Measurements from ENCODE around the gene DYNLT2B. TPM values are rescaled to one million over a fixed set of nuclear protein-coding genes. Genes with fewer than 3 reads are reported as not detected.
"Not testable (repeated sequence)": the region's sequence is repeated elsewhere in the genome, so short reads cannot be mapped to it uniquely, and the experiment has no call there.

The DYNLT2B gene
- total RNA-seq, 1 donor from 2014 or later = 9.1 TPM

DNA sequence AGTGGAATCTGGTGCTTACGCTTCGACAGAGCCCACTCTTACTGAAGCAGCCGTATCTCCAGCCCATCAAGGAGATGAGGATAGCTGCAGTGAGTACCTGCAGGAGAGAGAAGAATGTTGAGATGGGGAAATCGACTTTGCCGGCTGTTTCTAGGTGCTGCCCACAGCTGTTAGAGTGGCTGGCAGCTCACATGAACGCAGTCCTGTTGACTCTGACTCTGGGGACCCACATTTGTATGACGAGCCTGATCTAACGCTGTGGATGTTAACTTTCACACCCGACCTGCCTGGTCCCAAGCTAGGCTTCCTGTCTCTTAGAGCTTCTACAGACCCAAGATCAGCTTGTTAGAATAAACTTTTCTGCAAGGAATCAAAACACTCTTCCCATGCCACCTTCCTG, 8.9 kb upstream of the DYNLT2B start:
- DNase-seq (ENCODE audit: low read depth) = no peak

DNA sequence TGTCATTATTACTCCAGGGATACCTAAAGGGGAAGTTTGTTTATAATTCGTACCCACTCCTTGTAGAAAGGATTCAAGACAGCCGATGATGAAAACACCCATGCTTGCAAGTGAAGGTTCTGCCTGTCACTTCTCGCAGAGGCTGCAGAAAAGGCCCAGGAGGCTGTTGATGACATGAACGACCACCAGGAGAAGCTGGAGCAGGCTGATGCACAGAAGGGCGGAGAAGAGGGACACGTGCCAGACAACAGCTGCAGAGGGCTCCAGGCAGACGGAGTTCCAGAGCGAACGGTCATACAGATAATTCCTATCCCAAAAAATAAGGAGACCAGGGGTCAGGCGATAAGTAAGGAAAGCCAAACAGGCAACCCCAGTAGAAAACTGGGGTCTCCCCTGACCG, 5.7 kb upstream of the DYNLT2B start:
- DNase-seq (ENCODE audit: low read depth) = peak; percentile 90

DNA sequence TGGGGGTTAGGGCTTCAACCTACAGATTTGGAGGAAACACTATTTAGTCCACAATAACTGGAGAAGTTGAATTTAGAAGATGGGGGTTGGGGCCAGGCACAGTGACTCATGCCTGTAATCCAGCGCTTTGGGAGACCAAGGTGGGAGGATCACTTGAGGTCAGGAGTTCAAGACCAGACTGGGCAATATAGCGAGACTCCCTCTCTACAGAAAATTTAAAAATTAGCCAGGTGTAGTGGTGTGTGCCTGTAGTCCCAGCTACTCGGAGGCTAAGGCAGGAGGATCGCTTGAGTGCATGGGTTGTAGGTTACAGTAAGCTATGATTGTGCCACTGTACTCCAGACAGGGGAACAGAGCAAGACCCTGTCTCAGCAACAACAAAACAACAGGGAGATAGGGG, 5.0 kb upstream of the DYNLT2B start:
- no peak for DNase-seq (ENCODE audit: low read depth)

DNA sequence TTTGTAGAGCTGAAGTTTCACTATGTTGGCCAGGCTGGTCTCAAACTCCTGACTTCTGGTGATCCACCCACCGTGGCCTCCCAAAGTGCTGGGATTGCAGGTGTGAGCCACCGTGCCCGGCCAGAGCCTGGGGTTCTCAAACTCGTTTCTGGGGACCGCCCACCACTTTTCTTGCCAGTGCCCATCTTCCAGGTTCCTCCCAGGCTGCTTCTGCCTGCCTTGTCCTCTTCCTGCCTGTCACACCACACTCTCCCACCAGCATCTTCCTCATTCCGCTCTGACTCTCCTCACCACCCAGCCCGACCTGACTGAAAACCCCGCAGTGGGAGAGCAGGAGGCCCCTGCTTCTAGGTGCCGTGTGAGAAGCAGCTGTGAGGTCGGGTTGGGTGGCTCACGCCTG, 3.1 kb upstream of the DYNLT2B start:
- DNase-seq (ENCODE audit: low read depth) = no peak

DNA sequence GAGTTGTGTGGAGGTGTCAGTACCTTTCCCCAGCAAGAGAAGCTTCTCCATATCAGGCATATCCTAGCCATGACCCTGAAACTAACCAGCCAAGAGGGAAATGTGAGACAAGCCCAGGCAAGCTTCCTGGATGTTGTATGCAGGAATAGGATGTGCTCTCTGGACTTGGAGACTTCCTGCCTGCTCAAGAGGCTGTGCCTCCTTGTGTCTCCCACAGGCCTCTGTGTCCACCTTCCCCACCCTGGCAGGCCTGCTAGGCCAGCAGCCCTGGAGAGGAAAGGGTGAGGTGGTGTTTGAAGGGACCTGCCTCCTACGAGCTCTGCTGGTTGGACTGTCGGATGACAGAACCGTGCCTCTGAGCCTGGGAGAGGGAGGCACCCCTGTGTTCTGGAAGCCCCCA, 2.1 kb upstream of the DYNLT2B start:
- DNase-seq (ENCODE audit: low read depth) = no peak

DNA sequence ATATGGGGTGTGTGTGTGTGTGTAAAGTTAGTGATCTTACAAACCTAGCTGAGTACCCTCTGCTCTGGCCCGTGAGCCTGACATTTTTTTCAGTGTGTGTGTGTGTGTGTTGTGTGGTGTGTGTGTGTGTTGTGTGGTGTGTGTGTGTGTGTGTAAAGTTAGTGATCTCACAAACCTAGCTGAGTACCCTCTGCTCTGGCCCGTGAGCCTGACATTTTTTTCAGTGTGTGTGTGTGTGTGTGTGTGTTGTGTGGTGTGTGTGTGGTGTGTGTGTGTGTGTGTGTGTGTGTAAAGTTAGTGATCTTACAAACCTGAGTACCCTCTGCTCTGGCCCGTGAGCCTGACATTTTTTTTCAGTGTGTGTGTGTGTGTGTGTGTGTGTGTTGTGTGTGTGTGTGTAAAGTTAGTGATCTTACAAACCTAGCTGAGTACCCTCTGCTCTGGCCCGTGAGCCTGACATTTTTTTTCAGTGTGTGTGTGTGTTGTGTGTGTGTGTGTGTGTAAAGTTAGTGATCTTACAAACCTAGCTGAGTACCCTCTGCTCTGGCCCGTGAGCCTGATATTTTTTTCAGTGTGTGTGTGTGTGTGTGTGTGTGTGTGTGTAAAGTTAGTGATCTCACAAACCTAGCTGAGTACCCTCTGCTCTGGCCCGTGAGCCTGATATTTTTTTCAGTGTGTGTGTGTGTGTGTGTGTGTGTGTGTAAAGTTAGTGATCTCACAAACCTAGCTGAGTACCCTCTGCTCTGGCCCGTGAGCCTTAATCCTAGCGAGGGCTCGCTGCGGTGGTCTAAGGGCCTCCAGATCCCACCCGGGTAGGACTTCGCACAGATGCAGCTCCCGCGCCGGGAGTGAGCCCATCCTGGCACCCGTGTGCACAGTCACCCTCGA, 997 bp downstream of the DYNLT2B start:
- not testable (repeated sequence) for DNase-seq (ENCODE audit: low read depth)

DNA sequence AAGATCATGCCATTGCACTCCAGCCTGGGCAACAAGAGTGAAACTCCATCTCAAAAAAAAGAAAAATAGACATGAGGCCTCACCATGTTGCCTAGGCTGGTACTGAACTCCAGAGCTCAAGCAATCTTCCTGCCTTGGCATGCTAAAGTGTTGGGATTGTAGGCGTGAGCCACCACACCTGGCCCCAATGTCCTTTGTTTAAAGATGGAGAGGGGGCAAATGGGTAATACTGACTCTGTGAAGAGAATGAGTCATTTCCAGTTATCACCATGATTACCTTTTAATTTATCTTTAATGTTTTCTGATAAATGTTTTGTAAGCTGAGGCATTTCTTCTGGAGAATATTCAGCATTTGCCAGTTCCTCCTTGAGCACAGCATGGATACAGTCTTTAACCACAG, 2.2 kb downstream of the DYNLT2B start:
- no peak for DNase-seq (ENCODE audit: low read depth)

DNA sequence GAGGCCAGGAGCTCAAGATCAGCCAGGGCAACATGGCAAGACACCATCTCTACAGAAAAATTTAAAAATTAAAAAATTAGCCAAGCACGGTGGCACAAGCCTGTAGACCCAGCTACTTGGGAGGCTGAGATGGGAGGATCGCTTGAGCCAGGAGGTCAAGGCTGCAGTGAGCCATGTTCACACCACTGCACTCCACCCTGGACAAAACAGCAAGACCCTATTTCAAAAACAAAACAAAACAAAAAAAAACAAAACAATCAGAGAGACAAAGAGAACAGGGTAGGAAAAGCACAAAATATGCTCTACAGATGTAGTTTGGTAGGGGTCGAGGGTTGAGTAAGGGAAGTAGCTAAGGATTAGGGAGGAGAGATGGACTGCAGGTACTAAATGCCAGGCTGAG, 3.4 kb downstream of the DYNLT2B start:
- no peak for DNase-seq (ENCODE audit: low read depth)

DNA sequence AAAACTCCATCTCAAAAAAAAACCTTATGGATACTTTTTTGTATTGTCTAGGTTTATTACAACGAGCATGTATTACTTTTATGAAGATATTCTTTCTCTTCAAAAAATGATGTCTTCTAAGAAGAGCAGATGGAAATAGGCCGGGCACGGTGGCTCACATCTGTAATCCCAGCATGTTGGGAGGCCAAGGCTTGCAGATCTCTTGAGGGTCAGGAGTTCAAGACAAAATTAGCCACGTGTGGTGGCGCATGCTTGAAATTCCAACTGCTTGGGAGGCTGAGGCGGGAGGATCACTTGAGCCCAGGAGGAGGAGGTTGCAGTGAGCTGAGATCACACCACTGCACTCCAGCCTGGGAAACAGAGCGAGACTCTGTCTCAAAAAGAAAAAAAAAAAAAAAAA, 4.0 kb downstream of the DYNLT2B start:
- not testable (repeated sequence) for DNase-seq (ENCODE audit: low read depth)

DNA sequence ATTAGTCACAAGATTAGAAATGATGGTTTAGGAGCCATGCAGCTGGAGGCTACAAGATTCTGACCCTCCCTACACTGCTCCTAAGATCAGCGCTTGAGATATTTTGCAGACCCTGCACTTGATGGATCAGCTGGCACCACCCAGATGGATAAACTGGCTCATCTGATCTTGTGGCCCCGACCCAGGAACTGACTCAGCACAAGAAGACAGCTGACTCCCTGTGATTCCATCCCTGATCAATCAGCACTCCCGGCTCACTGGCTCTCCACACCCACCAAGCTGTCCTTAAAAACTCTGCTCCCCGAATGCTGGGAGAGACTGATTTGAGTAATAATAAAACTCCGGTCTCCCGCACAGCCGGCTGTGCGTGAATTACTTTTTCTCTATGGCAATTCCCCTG, 15.1 kb downstream of the DYNLT2B start:
- DNase-seq (ENCODE audit: low read depth) = not testable (repeated sequence)

DNA sequence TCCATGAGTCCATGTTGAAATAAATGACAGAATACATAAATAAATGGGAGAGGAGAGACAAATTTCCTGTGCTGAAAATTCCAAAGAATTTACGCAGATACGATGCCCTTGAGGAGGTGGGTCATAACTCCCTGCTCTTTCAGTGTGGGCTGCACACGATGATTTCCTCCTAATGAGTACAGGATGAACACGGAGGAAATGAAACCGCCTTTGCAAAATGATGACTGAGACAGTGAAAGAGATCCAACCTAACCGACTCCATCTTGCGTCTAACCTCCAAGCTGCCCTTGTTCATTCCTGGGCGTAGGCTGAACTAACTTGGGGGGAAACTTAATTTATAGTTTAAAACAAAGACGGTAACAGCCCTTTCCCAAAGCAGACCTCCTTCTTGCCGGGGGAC, 15.5 kb downstream of the DYNLT2B start:
- not testable (repeated sequence) for DNase-seq (ENCODE audit: low read depth)

DNA sequence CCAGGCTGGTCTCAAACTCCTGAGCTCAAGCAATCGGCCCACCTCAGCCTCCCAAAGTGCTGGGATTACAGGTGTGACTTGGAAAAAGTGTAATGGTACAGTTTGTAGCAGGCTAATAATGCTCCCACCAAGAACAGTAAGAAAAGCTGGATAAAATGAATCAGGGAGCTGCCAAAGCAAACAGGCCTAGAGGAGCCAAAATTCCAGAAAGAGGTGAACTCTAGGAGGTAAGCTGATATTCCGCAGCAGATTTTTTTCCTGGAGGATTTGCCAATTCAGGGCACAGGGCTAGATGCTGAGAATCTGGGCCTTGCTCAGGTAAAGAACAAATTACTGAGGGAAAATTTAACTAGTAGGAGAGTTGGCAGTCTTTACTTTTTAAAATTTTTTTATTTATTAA, 19.5 kb downstream of the DYNLT2B start:
- DNase-seq (ENCODE audit: low read depth) = no peak

DNA sequence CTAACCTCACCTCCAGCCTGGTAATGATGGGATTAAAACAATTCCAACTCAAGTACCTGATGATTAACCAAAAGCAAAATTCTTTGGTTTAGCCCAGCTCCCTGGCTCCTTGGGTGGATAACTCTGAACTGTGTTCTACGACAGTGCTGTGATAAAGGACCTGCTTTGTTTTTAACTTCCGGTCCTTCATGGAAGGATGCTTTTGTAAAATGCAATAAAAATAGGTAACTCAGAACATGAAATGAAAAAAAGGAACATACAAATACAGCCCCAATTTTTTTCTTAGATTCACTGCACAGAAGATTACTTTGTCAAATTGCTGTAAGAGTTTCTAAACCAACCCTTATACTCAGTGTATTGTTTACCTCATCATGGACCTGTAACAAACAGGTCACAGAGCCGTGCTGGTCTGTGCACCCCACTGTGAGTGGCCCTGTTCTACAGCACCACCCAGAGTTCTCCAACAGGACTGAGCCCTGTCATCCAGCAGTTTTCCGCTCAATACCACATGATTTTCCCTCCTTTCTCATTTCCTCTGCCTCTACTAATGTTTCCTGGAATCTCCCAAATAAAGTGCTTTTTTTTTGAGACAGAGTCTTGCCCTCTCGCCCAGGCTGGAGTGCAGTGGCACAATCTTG, 25.6 kb downstream of the DYNLT2B start:
- DNase-seq (ENCODE audit: low read depth) = no peak

DNA sequence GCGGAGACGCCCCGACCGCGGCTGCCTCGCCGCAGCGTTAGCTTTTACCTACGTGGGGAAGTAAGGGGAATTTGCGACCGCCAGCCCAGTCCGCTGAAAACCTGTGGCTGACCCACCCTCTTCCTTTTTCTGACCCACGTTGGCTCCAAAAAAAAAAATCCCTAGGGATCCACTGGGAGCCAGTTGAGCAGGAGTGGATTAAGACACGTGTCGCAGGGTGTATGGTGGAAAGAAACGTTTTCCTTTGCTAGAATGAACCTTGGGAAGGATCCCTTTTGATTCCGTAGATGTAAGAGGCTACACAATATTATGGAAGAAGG, 29.9 kb downstream of the DYNLT2B start:
- peak; percentile 60 for DNase-seq (ENCODE audit: low read depth)

DNA sequence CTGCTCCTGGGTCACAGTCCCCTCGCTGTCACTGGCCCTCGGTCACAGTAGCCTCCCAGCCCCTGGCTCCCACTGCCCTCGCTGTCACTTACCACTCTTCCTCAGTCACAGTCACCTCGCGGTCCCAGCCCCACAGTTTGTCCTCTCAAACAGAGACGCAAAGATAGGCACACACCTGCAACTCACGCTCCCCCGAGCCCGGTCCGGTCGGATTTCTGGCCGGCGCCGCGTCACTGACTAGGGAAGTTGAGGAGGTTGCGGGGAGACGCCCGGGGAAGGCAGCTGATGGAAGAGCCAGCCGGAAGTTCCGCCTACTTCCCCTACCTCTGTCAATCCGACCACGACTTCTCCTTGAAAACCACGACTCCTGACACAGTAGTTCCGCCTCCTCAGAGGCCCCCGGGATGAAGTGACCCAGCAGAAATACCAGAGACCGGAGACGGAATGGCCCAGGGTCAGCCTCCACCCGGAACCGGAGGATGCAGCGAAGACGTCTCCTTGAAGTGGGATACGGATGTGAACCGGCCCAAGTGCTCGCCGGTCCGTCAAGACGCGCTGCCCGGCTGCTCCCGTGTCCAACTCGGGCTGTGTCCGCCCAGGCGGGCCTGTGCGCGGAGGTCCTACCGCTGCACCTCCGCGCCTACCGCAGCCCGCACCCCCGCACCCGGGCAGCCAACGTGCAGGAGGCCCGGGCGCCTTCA, 30.4 kb downstream of the DYNLT2B start, which contains the start of gene PCYT1A:
Gene PCYT1A (minus strand): TSS at position 287 of the 701 bp plus-strand sequence. CDS start 17,195 bp downstream, outside the sequence.
- peak; percentile 96 for DNase-seq (ENCODE audit: low read depth)

DNA sequence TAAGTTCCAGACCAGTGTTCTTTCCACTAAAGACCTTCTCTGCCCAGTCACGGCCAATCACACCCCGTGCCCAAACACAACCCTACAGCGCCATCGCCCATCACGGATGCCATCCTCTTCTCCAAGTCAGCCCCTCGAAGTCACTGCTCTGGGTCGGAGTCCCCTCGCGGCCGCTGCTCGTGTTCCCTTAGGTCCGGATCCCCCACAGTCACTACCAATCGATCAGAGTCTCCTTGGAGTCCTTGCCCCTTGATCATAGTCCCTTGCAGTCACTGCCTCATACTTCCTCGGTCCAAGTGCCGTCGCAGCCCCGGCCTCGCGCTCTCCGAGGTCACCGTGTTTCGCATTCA, 31.0 kb downstream of the DYNLT2B start:
- peak; percentile 45 for DNase-seq (ENCODE audit: low read depth)

DNA sequence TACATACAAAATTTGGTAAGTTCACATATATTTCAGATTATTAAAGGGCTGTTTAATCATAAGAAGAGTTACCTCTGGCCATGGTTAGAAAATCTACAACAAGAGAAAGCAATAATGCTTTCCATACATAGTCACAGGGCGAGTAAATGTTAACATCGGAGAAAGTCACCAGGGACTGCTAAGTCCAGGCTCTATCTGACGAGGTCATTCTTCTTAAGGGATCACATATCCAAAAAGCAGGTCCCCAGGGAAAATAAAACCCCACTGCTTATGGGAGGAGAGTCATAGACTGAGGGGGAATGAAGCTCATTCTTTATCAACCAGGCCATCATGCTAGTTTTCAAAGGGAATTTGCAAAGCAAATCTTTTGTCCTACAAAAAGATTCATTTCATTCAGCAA, 33.6 kb downstream of the DYNLT2B start:
- DNase-seq (ENCODE audit: low read depth) = peak; percentile 32

DNA sequence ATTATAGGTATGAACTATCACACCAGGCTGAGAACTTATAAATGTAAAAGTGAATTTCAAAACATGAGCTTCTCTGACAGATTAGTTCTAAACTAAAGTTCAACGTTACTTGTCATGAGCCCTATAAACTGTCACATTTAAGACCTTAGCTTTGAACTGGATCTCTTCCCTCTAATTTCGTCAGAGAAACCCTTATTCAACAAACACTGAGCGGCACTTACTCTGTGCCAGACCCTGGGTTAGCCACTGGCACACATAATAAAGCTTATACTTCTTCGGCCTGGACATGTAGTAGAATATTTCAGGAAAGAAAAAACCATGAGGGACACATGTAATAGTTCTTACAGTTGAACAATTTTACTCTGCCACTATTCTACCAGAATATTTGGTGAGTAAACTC, 36.1 kb downstream of the DYNLT2B start:
- no peak for DNase-seq (ENCODE audit: low read depth)

DNA sequence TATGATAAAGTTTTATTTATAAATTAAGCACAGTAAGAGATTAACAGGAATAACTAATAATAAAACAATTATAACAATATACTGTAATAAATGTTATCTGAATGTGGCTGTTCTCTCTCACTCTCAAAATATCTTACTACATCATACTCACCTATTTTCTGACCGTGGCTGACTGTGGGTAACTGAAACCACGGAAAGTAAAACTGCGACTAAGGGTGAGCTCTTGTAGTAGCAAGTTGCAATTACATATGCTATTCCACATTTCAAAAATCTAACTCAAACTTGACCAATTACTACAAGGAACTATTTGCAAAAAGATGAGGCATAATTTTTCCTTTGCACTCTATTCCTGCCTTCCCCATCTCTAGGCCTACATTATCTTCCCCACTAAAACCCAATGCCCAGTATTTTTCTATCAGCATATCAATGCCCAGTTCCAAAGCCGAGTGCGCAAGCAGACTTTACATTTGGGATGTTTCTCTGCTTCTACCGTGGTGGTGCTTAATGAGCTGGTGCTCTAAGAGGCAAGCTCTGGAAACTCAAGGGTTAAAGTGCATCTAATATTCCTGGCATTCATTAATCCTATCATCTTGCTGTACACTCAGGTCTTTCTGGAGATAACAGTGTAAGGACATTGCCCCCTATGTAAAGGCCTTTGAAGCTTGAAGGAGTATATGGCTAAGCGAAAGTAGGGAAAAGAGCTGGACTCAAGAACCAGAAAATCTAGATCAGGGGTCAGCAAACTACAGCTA, 37.2 kb downstream of the DYNLT2B start:
- peak; percentile 46 for DNase-seq (ENCODE audit: low read depth)

DNA sequence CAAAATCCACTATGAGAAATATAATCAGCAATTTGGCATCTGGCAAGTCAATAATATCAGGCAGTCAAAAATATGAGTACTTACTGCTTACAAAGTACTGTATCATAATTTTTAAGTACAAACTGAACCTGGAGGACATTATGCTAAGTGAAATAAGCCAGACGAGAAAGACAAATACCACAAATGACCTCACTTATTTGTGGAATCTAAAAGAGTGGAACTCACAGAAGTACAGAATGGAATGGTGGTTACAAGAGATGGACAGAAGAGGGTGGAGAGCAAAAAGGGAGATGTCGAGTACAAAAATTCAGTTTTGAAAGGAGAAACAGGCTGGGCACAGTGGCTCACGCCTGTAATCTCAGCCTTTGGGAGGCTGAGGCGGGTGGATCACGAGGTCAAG, 42.9 kb downstream of the DYNLT2B start:
- no peak for DNase-seq (ENCODE audit: low read depth)

DNA sequence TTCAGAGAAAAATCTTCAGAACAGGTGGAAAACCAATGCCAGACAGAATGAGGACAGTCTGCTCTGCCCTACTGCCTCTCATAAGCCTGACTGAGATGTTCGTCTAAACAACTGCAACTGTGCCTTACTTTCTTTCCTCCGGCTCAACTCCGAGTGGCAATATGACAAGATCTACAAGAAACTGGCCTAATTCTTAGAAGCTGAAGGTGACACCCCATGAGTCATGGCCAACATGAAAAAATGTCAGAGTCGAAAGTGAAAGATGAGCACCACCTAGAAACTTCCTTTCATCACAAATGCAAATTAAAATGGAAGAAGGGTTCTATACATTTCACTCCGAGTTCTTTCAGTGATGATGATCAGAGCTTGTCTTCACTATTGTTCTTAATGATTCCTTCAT, 43.5 kb downstream of the DYNLT2B start:
- DNase-seq (ENCODE audit: low read depth) = no peak

DNA sequence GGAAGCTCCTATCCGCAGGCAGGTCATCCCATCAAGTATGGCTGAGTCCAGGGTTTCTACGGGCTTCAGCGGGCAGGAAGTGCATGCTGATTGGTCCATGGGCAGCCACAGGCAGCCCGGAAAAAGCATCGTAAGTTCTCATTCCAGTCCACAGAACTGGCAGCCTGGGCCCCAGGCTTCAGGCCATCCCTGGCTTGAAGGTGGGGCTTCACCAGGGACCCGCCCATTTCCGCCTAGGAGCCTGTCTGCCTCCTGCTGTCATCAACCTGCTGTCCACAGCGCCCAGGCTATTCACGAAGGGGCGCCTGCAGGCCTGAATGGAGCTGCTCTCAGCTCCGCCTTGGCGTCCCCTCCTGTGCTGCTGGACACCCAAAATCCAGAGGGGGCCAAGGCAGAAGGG, 44.4 kb downstream of the DYNLT2B start:
- DNase-seq (ENCODE audit: low read depth) = no peak
